Right lobe of liver (tissue), 4 donors: Measurements from ENCODE around the gene CLK2.

Experiments
- CTCF ChIP-seq, 4 donors: fragments of 200-600 bp in 3 of 4; fragments of 450-650 bp in 1 of 4; IDR thresholded peaks; one replicate each; pipeline versions ENCODE4 v1.5.1 to v1.8.0; 2016 to 2022; ENCODE audit warnings: antibody characterized with exemption in 4 of 4, mild to moderate bottlenecking in 2 of 4
- POLR2A ChIP-seq: fragments of 450-650 bp; IDR thresholded peaks from one replicate; pipeline ENCODE4 v1.6.1; 2017; ENCODE audit warnings: antibody characterized with exemption, mild to moderate bottlenecking
- donor health status: DM: no; HTN: no; CAD: no.
- donor health status: DM: no; HTN: no; CAD: no.
- donor health status: DM: no; HTN: yes; CAD: no.

- TF ChIP-seq POLR2A (no peak), CTCF (IDR thresholded peaks at IDR 0.05) (peak; percentile 29 to 49 (median 42))
These were observed 47.0 kb downstream of the CLK2 start for GRCh38 chr1:155226188-155226909.
